ENCODE measurements around the gene ASB1.

- TF ChIP-seq CTCF (IDR thresholded peaks at IDR 0.05; ENCODE audit: low read length): no peak
- no peak for TF ChIP-seq EZH2 (IDR thresholded peaks at IDR 0.05; ENCODE audit: borderline replicate concordance, low read length)
Observed at GRCh38 chr2:238426568-238427434, at the start of gene ASB1.

Data from OCI-LY1 (cell line).